Liver (tissue), 9 donors: ENCODE measurements around the gene ZG16B. TPM values are rescaled to one million over a fixed set of nuclear protein-coding genes. Genes with fewer than 3 reads are reported as not detected.

Source experiments
- DNase-seq: peaks from one replicate; pipeline ENCODE4 v3.0.0-alpha.2; 2017; ENCODE audit warnings: low spot score
- H3K27ac ChIP-seq, 2 donors: one replicate each; pipeline ENCODE4 v1.7.0; 2013; ENCODE audit warnings: inconsistent platforms in 2 of 2, low read length in 2 of 2, control low read depth in 1 of 2, low read depth in 1 of 2, mild to moderate bottlenecking in 1 of 2
- H3K27me3 ChIP-seq, 4 donors: one replicate each; pipeline versions ENCODE4 v1.6.1 to v1.7.0; 2013; ENCODE audit warnings: low read length in 3 of 4, inconsistent platforms in 1 of 4, mild to moderate bottlenecking in 1 of 4, moderate library complexity in 1 of 4; ENCODE audit not compliant: control insufficient read depth in 4 of 4, insufficient read depth in 4 of 4
- H3K36me3 ChIP-seq, 4 donors: one replicate each; pipeline versions ENCODE4 v1.6.1 to v1.7.0; 2013; ENCODE audit warnings: low read length in 3 of 4, mild to moderate bottlenecking in 3 of 4, low read depth in 1 of 4, moderate library complexity in 1 of 4; ENCODE audit not compliant: control insufficient read depth in 4 of 4, insufficient read depth in 3 of 4
- H3K4me1 ChIP-seq, 4 donors: one replicate each; pipeline versions ENCODE4 v1.6.1 to v1.7.0; 2013; ENCODE audit warnings: low read length in 3 of 4, mild to moderate bottlenecking in 3 of 4, moderate library complexity in 1 of 4; ENCODE audit not compliant: control insufficient read depth in 4 of 4, insufficient read depth in 4 of 4
- H3K4me3 ChIP-seq, 3 donors: one replicate each; pipeline versions ENCODE4 v1.6.1 to v1.7.0; 2013; ENCODE audit warnings: low read length in 3 of 3, control low read depth in 1 of 3, low read depth in 1 of 3, mild to moderate bottlenecking in 1 of 3
- H3K9ac ChIP-seq, 2 donors: one replicate each; pipeline ENCODE4 v1.7.0; 2013; ENCODE audit warnings: low read length in 2 of 2, mild to moderate bottlenecking in 2 of 2, moderate library complexity in 2 of 2, control low read depth in 1 of 2, low read depth in 1 of 2
- H3K9me3 ChIP-seq, 4 donors: one replicate each; pipeline versions ENCODE4 v1.6.1 to v1.7.0; 2013; ENCODE audit warnings: low read length in 3 of 4; ENCODE audit not compliant: control insufficient read depth in 4 of 4
- ATF3 ChIP-seq: IDR thresholded peaks from 2 replicates; pipeline ENCODE4 v1.6.1; 2016; ENCODE audit warnings: antibody characterized with exemption
- CTCF ChIP-seq: fragments of 150-350 bp; IDR thresholded peaks from 2 replicates; pipeline ENCODE4 v1.5.1; 2017; ENCODE audit warnings: improper control_type of control experiment, low read depth, low read length; ENCODE audit not compliant: missing input control
- EGR1 ChIP-seq, 2 donors: IDR thresholded peaks; 2 replicates each; pipeline ENCODE4 v1.6.1; 2016 to 2018; ENCODE audit warnings: antibody characterized with exemption in 2 of 2, low read depth in 2 of 2
- FOXA1 ChIP-seq: IDR thresholded peaks from 2 replicates; pipeline ENCODE4 v1.6.1; 2016; ENCODE audit warnings: antibody characterized with exemption
- FOXA2 ChIP-seq: IDR thresholded peaks from 2 replicates; pipeline ENCODE4 v1.6.1; 2016; ENCODE audit warnings: antibody characterized with exemption
- GABPA ChIP-seq, 2 donors: IDR thresholded peaks in 1 of 2; conservative IDR thresholded peaks in 1 of 2; 2 replicates each; pipeline ENCODE4 v1.6.1; 2016; ENCODE audit warnings: antibody characterized with exemption in 2 of 2, mild to moderate bottlenecking in 1 of 2, moderate library complexity in 1 of 2
- HNF4G ChIP-seq: IDR thresholded peaks from 2 replicates; pipeline ENCODE4 v1.6.1; 2016; ENCODE audit warnings: antibody characterized with exemption
- JUND ChIP-seq, 2 donors: IDR thresholded peaks; 2 replicates each; pipeline ENCODE4 v1.6.1; 2016; ENCODE audit warnings: antibody characterized with exemption in 2 of 2
- NR2F2 ChIP-seq: IDR thresholded peaks from 2 replicates; pipeline ENCODE4 v1.6.1; 2016; ENCODE audit warnings: antibody characterized with exemption
- RAD21 ChIP-seq, 2 donors: IDR thresholded peaks; 2 replicates each; pipeline ENCODE4 v1.6.1; 2016; ENCODE audit warnings: antibody characterized with exemption in 2 of 2, mild to moderate bottlenecking in 2 of 2
- REST ChIP-seq: IDR thresholded peaks from 2 replicates; pipeline ENCODE4 v1.6.1; 2016; ENCODE audit warnings: antibody characterized with exemption, mild to moderate bottlenecking
- TAF1 ChIP-seq: conservative IDR thresholded peaks from 2 replicates; pipeline ENCODE4 v1.6.1; 2016; ENCODE audit warnings: antibody characterized with exemption, mild to moderate bottlenecking
- YY1 ChIP-seq: IDR thresholded peaks from 2 replicates; pipeline ENCODE4 v1.6.1; 2016; ENCODE audit warnings: antibody characterized with exemption, mild to moderate bottlenecking
- ZBTB33 ChIP-seq: IDR thresholded peaks from 2 replicates; pipeline ENCODE4 v1.6.1; 2016; ENCODE audit warnings: antibody characterized with exemption
- WGBS: extraction: QIAGEN DNeasy Blood & Tissue Kit; methylation state at CpG from one replicate; pipeline ENCODE4 v1.1.7; 2013; 5-methylcytosine and 5-hydroxymethylcytosine counted together
- polyA plus RNA-seq, 2 donors: library from polyadenylated mRNA; stranded (reverse) in 1 of 2; unstranded in 1 of 2; fragments of 200-250 nt in 1 of 2; fragments of >200 nt in 1 of 2; fragmentation: Nextera tagmentation in 1 of 2; extraction: Ambion mirVana in 1 of 2; gene quantifications; one replicate each; pipeline versions ENCODE4 v1.2.1 to v1.2.3, GENCODE V29; 2013 to 2015
- total RNA-seq, 2 donors: library from RNA; depleted of rRNA; stranded (reverse); fragments of >200 nt; gene quantifications; one replicate each; pipeline ENCODE4 v1.2.3, GENCODE V29; 2014
- donor health status: healthy.
- donor health status: healthy.
- donor health status: healthy.
- donor health status: healthy.
- donor health status: healthy.

The ZG16B gene
- total and polyA plus RNA-seq, 4 donors: 0.24 to 0.79 (median 0.43) TPM

GRCh38 chr16:2835638-2836493 is 5.8 kb downstream of the ZG16B start:
- 55% methylated on average over 22 of the region's 22 CpGs for WGBS
- Histone ChIP-seq H3K36me3 (no peaks in the 10 kb centered on the region), H3K27ac (no peak overlapping the region), H3K27me3 (no peaks in the 10 kb centered on the region), H3K4me1 (no peaks in the 10 kb centered on the region), H3K9me3 (no peaks in the 10 kb centered on the region), H3K4me3 (no peak overlapping the region), H3K9ac (no peak overlapping the region)
- no peak for DNase-seq
- TF ChIP-seq HNF4G (no peak), FOXA2 (no peak), NR2F2 (no peak), JUND (IDR thresholded peaks at IDR 0.05) (no peak), TAF1 (no peak), YY1 (no peak), REST (no peak), GABPA (IDR thresholded peaks at IDR 0.05 in 1 of 2, conservative IDR thresholded peaks at IDR 0.05 in 1 of 2) (no peak), ZBTB33 (no peak)

- H3K36me3 ChIP-seq: no peaks in the 10 kb centered on the region
- H3K27me3 ChIP-seq: no peaks in the 10 kb centered on the region
- H3K4me3 ChIP-seq: no peak overlapping the region
- H3K9me3 ChIP-seq: no peaks in the 10 kb centered on the region
- H3K9ac ChIP-seq: no peak overlapping the region
- no peak for DNase-seq
- peaks cover 0 to 1% (median under 1%) of the 10 kb centered on the region in 4 donors for H3K4me1 ChIP-seq
- WGBS: 75% methylated on average over 13 of the region's 13 CpGs
- no peak for TF ChIP-seq JUND (IDR thresholded peaks at IDR 0.05)
- no peak for TF ChIP-seq ATF3
- no peak for TF ChIP-seq CTCF
- TF ChIP-seq TAF1: no peak
- TF ChIP-seq NR2F2: no peak
- no peak for TF ChIP-seq RAD21 (IDR thresholded peaks at IDR 0.05)
- TF ChIP-seq EGR1 (IDR thresholded peaks at IDR 0.05; ENCODE audit: low read depth in 2 of 2): no peak
- no peak for TF ChIP-seq REST
- TF ChIP-seq GABPA (IDR thresholded peaks at IDR 0.05 in 1 of 2, conservative IDR thresholded peaks at IDR 0.05 in 1 of 2): no peak
- TF ChIP-seq YY1: no peak
- TF ChIP-seq FOXA1: no peak
- H3K27ac ChIP-seq: no peak overlapping the region
Measured at GRCh38 chr16:2836646-2837508, 6.8 kb downstream of the ZG16B start.
